A673 (cell line): Measurements from ENCODE around the gene APLP2. TPM values are rescaled to one million over a fixed set of nuclear protein-coding genes. Genes with fewer than 3 reads are reported as not detected.

Experiments used
- BruUV-seq: library from RNA; stranded (reverse); fragments of 400-500 nt; replicated peaks from 2 replicates; lab custom pipeline; 2021; lab: Mats Ljungman, UMichigan
- CTCF ChIA-PET: fragments of 300-600 bp; sonication (Branson Sonifier 250); formaldehyde crosslinking; loops from one replicate; lab custom pipeline; 2022; ENCODE audit warnings: antibody characterized with exemption; lab: Charles Lee
- POLR2A ChIA-PET: fragments of 300-600 bp; sonication (Branson Sonifier 250); formaldehyde crosslinking; loops from one replicate; lab custom pipeline; 2022; ENCODE audit warnings: antibody characterized with exemption; ENCODE audit not compliant: low non-redundant PET; lab: Charles Lee
- DNase-seq: peaks from one replicate; pipeline ENCODE4 v3.0.0-alpha.2; 2015; ENCODE audit warnings: low spot score
- H3K27ac ChIP-seq: fragments of 200-600 bp; sonication (generic); 2 replicates; pipeline ENCODE4 v1.5.1; 2016; ENCODE audit warnings: mixed run types, low read depth, mild to moderate bottlenecking, mixed read lengths, antibody characterized with exemption, low read length; ENCODE audit not compliant: poor library complexity, severe bottlenecking
- H3K27me3 ChIP-seq: fragments of 200-600 bp; sonication (generic); replicated peaks from 2 replicates; pipeline ENCODE4 v1.6.1; 2017; ENCODE audit warnings: mixed run types, low read depth, mild to moderate bottlenecking, mixed read lengths, antibody characterized with exemption, low read length; ENCODE audit not compliant: insufficient read depth, poor library complexity
- H3K36me3 ChIP-seq: fragments of 200-600 bp; sonication (generic); 2 replicates; pipeline ENCODE4 v1.6.1; 2016; ENCODE audit warnings: mixed run types, mild to moderate bottlenecking, mixed read lengths, antibody characterized with exemption, low read length; ENCODE audit not compliant: insufficient read depth, poor library complexity, severe bottlenecking
- H3K4me1 ChIP-seq: fragments of 200-600 bp; sonication (generic); 2 replicates; pipeline ENCODE4 v1.6.1; 2017; ENCODE audit warnings: mixed run types, mild to moderate bottlenecking, mixed read lengths, antibody characterized with exemption, low read length; ENCODE audit not compliant: insufficient read depth, poor library complexity, severe bottlenecking
- H3K4me3 ChIP-seq: fragments of 200-600 bp; sonication (generic); 2 replicates; pipeline ENCODE4 v1.5.1; 2016; ENCODE audit warnings: low read depth, mixed run types, mild to moderate bottlenecking, mixed read lengths, low read length; ENCODE audit not compliant: poor library complexity, severe bottlenecking
- H3K9me3 ChIP-seq: fragments of 200-600 bp; sonication (generic); 2 replicates; pipeline ENCODE4 v1.6.1; 2016; ENCODE audit warnings: mixed run types, low read depth, mild to moderate bottlenecking, mixed read lengths, antibody characterized with exemption, low read length; ENCODE audit not compliant: poor library complexity, severe bottlenecking
- EZH2 ChIP-seq: fragments of 200-600 bp; sonication (generic); IDR thresholded peaks from 2 replicates; pipeline ENCODE4 v1.6.1; 2017; ENCODE audit warnings: borderline replicate concordance, low read depth, mild to moderate bottlenecking, mixed read lengths, antibody characterized with exemption, low read length; ENCODE audit not compliant: poor library complexity, severe bottlenecking
- intact Hi-C: fragments of 100-400 bp; cut with micrococcal nuclease; formaldehyde crosslinking; loops from one replicate; pipeline ENCODE4 v1.10.0; 2022; ENCODE audit not compliant: unreplicated experiment
- total RNA-seq: library from RNA; stranded (reverse); gene quantifications from 2 replicates; pipeline ENCODE4 v1.2.3, GENCODE V29; 2021
- TF ChIP-seq, protein P1 (sequence below): fragments of 300-800, 200-600 bp; sonication (generic); conservative IDR thresholded peaks from 2 replicates; pipeline ENCODE4 v1.5.1; 2017; ENCODE audit warnings: low read depth, mild to moderate bottlenecking, antibody characterized with exemption, low read length, moderate library complexity, mixed read lengths

The APLP2 gene
- total RNA-seq, 1 experiment from 2014 or later = 175 TPM

DNA sequence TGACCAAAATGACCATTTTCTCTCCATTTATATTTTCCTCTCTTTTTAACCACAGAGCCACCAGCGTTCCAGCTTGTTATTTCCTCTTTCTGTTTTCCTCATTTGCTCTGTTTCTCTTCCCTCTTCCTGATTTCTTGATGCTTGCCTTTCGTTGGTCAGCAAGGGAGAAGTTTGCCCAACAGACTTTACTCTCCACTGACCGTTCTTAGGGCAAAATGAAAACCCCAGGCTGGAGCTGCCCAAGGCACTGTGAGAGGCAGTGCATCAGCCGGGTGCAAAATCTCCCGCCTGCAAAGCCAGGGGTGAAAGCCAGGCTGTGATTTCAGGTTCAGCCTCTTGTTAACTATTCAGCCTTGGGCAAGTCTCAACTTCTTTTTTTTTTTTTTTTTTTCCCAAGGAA, 26.1 kb upstream of the APLP2 start:
- BruUV-seq = no TSS peak
- H3K27me3 ChIP-seq = no peaks in the 10 kb centered on the region
- no peak overlapping the region for H3K4me3 ChIP-seq
- no peaks in the 10 kb centered on the region for H3K36me3 ChIP-seq
- no peak overlapping the region for H3K27ac ChIP-seq
- intact Hi-C loops = no loop called here
- DNase-seq = no peak
- H3K9me3 ChIP-seq = no peaks in the 10 kb centered on the region
- ChIA-PET POLR2A (no interaction called here), CTCF (no interaction called here)
- TF ChIP-seq EZH2 = no peak
- TF ChIP-seq, protein P1, sequence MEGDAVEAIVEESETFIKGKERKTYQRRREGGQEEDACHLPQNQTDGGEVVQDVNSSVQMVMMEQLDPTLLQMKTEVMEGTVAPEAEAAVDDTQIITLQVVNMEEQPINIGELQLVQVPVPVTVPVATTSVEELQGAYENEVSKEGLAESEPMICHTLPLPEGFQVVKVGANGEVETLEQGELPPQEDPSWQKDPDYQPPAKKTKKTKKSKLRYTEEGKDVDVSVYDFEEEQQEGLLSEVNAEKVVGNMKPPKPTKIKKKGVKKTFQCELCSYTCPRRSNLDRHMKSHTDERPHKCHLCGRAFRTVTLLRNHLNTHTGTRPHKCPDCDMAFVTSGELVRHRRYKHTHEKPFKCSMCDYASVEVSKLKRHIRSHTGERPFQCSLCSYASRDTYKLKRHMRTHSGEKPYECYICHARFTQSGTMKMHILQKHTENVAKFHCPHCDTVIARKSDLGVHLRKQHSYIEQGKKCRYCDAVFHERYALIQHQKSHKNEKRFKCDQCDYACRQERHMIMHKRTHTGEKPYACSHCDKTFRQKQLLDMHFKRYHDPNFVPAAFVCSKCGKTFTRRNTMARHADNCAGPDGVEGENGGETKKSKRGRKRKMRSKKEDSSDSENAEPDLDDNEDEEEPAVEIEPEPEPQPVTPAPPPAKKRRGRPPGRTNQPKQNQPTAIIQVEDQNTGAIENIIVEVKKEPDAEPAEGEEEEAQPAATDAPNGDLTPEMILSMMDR = no peak
- no peaks in the 10 kb centered on the region for H3K4me1 ChIP-seq

DNA sequence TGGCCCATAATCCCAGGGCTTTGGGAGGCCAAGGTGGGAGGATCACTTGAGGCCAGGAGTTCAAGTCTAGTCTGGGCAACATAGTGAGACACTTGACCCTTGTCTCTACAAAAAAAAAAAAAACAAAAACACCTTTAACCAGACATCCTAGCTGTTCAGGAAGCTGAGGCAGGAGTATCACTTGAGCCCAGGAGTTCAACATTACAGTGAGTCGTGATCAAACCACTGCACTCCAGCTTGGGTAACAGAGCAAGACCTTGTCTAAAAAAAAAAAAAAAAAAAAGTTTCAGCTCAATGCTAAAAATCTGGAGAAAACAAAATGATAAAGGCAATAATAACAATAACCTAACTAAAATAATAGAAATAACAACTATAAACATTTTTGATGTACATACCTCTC, 22.6 kb upstream of the APLP2 start:
- intact Hi-C loops = no loop called here
- no peak for DNase-seq
- CTCF ChIA-PET = interaction anchor here (0.6 kb wide), 1 partner anchor 358 kb away, joined by 6 read pairs; no protein-coding TSS in a partner anchor

DNA sequence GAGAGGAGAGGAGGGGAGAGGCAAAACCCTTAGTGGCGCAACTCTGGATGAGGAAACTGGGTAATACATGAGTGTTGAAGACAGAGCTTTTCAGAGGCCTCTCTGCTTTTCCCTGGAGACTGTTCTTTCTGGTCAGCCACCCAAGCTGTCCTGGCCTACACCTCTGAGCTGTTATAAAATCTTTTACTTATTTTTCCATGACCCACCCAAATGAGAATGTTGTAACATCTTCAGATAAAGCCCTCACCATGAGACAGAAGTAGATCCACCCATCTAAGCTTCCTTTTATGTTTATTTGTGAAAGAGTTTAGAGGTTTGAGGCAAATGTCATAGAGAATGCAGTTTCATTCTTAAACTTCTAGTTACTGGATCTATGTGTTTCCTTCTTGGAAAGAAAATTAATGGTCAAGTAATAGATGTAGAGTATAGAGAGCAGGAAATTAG, 20.3 kb upstream of the APLP2 start:
- BruUV-seq = no TSS peak
- Histone ChIP-seq H3K4me3 (no peak overlapping the region), H3K36me3 (no peaks in the 10 kb centered on the region), H3K9me3 (no peaks in the 10 kb centered on the region), H3K27me3 (no peaks in the 10 kb centered on the region), H3K4me1 (no peaks in the 10 kb centered on the region), H3K27ac (no peak overlapping the region)
- intact Hi-C loops = no loop called here
- TF ChIP-seq EZH2 = no peak
- TF ChIP-seq, protein P1 = no peak
- ChIA-PET POLR2A (no interaction called here), CTCF (no interaction called here)
- DNase-seq = no peak

More for the DNA sequence above, 22.6 kb upstream of the APLP2 start:
- Histone ChIP-seq H3K4me1 (no peaks in the 10 kb centered on the region), H3K4me3 (no peak overlapping the region), H3K36me3 (no peaks in the 10 kb centered on the region), H3K27ac (no peak overlapping the region), H3K27me3 (no peaks in the 10 kb centered on the region), H3K9me3 (no peaks in the 10 kb centered on the region)
- no TSS peak for BruUV-seq
- no peak for TF ChIP-seq EZH2
- TF ChIP-seq, protein P1 = no peak
- POLR2A ChIA-PET = no interaction called here
